Endothelial cell of umbilical vein (primary cell): Measurements from ENCODE around the gene NELFCD.

ENCODE experiments used
- CTCF ChIP-seq, 2 donors: IDR thresholded peaks; 1 replicate in 1 of 2; 2 replicates in 1 of 2; pipeline ENCODE4 v1.5.1; 2011; ENCODE audit warnings: low read length in 2 of 2, mild to moderate bottlenecking in 2 of 2, moderate library complexity in 2 of 2, control low read depth in 1 of 2, inconsistent platforms in 1 of 2, low read depth in 1 of 2; ENCODE audit not compliant: insufficient read depth in 1 of 2; ENCODE audit errors: extremely low read depth in 1 of 2
- MYC ChIP-seq: IDR thresholded peaks from one replicate; pipeline ENCODE4 v1.6.1; 2011; ENCODE audit warnings: mild to moderate bottlenecking, low read depth, low read length

DNA sequence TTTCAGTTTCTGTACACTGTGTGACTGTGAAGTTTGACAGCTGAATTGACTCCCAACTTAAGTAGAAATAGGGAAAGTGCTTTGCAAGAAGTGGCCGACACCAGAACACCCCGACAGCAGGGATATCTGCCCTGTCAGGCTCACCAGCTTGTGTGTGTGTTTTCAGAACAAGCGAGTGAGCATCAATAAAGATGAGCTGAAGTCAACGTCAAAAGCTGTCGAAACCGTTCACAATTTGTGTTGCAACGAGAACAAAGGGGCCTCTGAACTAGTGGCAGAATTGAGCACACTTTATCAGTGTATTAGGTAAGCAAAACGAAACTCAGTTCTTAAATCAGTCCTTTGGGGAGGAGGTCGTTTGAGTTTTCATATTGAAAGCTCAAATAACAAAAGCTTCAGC is 10.7 kb downstream of the NELFCD start:
- TF ChIP-seq CTCF (IDR thresholded peaks at IDR 0.05; ENCODE audit: extremely low read depth in 1 of 2, insufficient read depth in 1 of 2, low read depth in 1 of 2, low read length in 2 of 2) (no peak), MYC (no peak)
